ENCODE data around the gene MED29. TPM values are rescaled to one million over a fixed set of nuclear protein-coding genes. Genes with fewer than 3 reads are reported as not detected.

Gene MED29
- total RNA-seq, 1 donor, result 22.0 TPM

- no peak for DNase-seq (ENCODE audit: low read depth)
- no peak for TF ChIP-seq CTCF (IDR thresholded peaks at IDR 0.05; ENCODE audit: insufficient read depth, low read depth, low read length)
- H3K4me3 ChIP-seq (ENCODE audit: low read depth, low read length), result no peak overlapping the region
Observed at GRCh38 chr19:39449116-39449797, 58.1 kb downstream of the MED29 start.

Small RNAs within 50 kb of the gene (small RNA-seq; reads per million reads assigned to genes)
- 0.28 reads per million for gene AC011445.2
- not detected for gene MIR4530
- not detected for gene RN7SL566P

Other genes starting within 250 kb of the MED29 start
- gene NCCRP1, start 194.4 kb upstream of the MED29 start, total RNA-seq, result not detected in 2 replicates
- not detected in 2 replicates for gene SYCN, start 187.1 kb upstream of the MED29 start, total RNA-seq
- not detected in 2 replicates for gene IFNL3, start 146.4 kb upstream of the MED29 start, total RNA-seq
- gene IFNL4, start 142.5 kb upstream of the MED29 start, total RNA-seq, result not detected in 2 replicates
- gene IFNL2, start 123.0 kb upstream of the MED29 start, total RNA-seq, result not detected in 2 replicates
- not detected in 2 replicates for gene IFNL1, start 95.0 kb upstream of the MED29 start, total RNA-seq
- under 0.01 TPM in 1 of 2 replicates, not detected in the other for gene LRFN1, start 70.5 kb upstream of the MED29 start, total RNA-seq
- 0.86 and 1.6 TPM in 2 replicates for gene GMFG, start 55.3 kb upstream of the MED29 start, total RNA-seq
- gene SAMD4B, start 49.0 kb upstream of the MED29 start, total RNA-seq, result 38.0 and 45.7 TPM in 2 replicates
- 29.6 and 33.2 TPM in 2 replicates for gene PAF1, start 272 bp upstream of the MED29 start, total RNA-seq
- 5.8 and 8.6 TPM in 2 replicates for gene ZFP36, start 15.5 kb downstream of the MED29 start, total RNA-seq
- gene PLEKHG2, start 21.3 kb downstream of the MED29 start, total RNA-seq, result 25.0 and 39.3 TPM in 2 replicates
- 43.2 and 48.3 TPM in 2 replicates for gene RPS16, start 44.6 kb downstream of the MED29 start, total RNA-seq
- 71.8 and 80.7 TPM in 2 replicates for gene SUPT5H, start 54.2 kb downstream of the MED29 start, total RNA-seq
- gene TIMM50, start 89.5 kb downstream of the MED29 start, total RNA-seq, result 48.8 and 49.6 TPM in 2 replicates
- gene DLL3, start 107.6 kb downstream of the MED29 start, total RNA-seq, result under 0.01 and 0.43 TPM in 2 replicates
- not detected in 2 replicates for gene SELENOV, start 123.8 kb downstream of the MED29 start, total RNA-seq
- 4.3 and 4.5 TPM in 2 replicates for gene EID2B, start 141.5 kb downstream of the MED29 start, total RNA-seq
- 8.4 and 10.8 TPM in 2 replicates for gene EID2, start 148.8 kb downstream of the MED29 start, total RNA-seq
- not detected in 2 replicates for gene LGALS13, start 211.1 kb downstream of the MED29 start, total RNA-seq